HG03558 (cell line): ENCODE data around the gene CCDC169.

Source experiments
- ATAC-seq: cut with Tn5 transposase; IDR thresholded peaks from one replicate; pipeline ENCODE4 v1.9.1; 2021; ENCODE audit warnings: moderate number of reproducible peaks; ENCODE audit not compliant: unreplicated experiment; ENCODE audit errors: extremely low read depth

Gene CCDC169

GRCh38 chr13:36251017-36251416 is 46.6 kb downstream of the CCDC169 start:
- ATAC-seq = no peak

- no peak for ATAC-seq
These were observed 48.9 kb downstream of the CCDC169 start for GRCh38 chr13:36248700-36249099.

DNA sequence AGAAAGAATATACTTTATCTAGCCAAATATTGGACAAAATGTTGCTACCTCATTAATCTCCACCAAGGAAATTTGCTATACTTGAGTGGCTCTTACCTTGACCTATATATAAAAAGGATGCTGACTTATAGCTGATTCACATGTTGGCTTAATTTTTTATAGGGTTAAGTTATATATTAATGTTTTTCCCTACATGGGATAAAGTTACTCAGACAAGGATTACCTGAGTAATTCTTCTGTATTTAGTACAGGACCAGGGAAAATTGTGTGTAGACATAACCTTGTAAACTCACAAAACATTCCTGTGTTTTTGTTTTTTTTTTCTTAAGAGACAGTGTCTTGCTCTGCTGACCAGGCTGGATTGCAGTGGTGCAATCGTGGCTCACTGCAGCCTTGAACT is 52.6 kb downstream of the CCDC169 start:
- no peak for ATAC-seq

DNA sequence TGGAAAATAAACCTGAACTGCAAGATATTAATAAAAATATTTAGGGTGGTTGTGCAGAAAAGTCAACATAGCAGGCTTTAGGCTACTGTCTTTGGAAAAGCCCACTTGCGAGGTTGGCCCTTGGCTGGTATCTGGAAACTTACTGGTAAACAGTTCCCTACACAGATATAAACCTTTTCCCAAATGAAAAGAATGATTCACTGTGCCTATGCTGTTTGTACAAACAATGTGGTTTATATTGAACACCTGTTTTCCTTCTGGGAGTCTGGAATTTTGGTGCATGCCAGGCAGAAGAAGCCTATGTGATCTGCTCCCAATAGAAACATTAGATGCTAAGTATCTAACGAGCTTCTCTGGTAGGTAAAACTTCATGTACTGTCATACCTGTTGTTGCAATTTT is 53.5 kb downstream of the CCDC169 start:
- ATAC-seq = no peak

DNA sequence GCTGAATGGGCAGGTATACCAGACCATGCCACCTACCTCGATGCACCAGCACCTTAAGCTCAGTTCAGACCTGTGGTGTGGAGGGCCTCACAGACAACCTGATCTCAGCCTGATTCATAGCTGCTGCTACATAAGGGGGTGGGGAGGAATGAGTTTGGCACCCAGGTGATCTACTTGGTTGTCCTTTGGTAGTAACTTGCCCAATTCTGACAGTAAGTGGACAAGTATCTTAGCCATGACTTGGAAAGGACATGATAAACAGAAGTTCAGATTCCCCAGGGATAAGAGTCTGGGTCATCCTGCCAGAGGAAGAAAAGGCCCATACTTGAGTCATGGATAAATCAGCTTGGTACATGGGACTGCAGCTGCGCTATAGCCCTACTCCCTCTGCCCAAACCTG is 54.9 kb downstream of the CCDC169 start:
- ATAC-seq = no peak

- ATAC-seq = no peak
These were observed 66.4 kb downstream of the CCDC169 start for GRCh38 chr13:36231236-36231635.

DNA sequence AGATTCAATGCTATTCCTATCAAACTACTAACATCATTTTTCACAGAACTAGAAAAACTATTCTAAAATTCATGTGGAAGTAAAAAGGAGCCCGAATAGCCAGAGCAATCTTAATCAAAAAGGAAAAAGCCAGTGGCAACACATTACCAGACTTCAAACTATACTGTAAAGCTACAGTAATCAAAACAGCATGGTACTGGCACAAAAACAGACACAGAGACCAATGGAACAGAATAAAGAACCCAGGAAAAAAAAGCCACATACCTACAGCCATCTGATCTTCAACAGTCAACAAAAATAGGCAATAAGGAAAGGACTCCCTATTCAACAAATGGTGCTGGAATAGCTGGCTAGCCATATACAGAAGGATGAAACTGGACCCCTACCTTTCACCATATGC is 72.9 kb downstream of the CCDC169 start:
- no peak for ATAC-seq

GRCh38 chr13:36219883-36220282 is 77.7 kb downstream of the CCDC169 start:
- ATAC-seq = no peak

- ATAC-seq = no peak
These were observed 80.2 kb downstream of the CCDC169 start for GRCh38 chr13:36217456-36217855.

DNA sequence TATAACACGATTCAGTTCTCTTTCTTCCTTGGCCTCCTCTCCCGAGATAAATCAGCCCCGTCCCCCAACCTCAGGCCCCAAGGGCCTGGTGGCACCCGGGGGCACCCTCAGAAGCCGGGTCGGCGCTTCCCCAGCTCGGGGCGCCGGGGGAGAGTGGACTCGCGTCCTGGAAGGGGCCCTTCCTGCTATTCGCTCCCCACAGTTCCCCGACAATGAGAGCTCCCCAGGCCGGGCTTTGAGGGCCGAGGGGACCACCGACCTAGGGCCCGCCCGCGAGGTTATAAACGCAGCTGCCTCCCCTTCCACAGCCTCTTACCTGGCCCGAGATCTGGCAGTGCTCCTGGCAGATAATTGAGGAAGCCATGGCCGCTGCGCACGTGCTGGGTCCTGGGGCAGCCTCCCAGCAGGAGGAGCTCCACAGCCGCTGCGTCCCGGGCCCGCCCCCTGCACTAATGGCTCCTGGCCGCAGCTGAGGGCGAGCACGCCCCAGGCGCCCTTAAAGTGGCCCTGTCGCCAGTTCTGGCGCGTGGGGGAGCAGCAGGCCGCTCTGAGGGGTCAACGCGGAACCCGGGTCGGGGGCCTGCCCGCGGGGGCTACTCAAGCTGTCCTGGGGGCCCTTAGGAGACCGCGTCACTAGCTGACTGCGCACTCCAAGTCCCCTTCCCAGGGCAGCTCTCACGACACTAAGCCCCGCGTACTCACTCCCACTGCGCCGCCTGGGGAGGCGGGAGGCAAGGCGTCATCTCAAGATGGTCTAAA is 83.3 kb downstream of the CCDC169 start, which contains the start of gene SOHLH2:
SOHLH2 (minus strand) TSS at position 394 of the 759 bp plus-strand sequence; CDS start at position 364, 30 bp downstream.
- ATAC-seq = no peak

GRCh38 chr13:36212789-36213188 is 84.8 kb downstream of the CCDC169 start:
- ATAC-seq = no peak

DNA sequence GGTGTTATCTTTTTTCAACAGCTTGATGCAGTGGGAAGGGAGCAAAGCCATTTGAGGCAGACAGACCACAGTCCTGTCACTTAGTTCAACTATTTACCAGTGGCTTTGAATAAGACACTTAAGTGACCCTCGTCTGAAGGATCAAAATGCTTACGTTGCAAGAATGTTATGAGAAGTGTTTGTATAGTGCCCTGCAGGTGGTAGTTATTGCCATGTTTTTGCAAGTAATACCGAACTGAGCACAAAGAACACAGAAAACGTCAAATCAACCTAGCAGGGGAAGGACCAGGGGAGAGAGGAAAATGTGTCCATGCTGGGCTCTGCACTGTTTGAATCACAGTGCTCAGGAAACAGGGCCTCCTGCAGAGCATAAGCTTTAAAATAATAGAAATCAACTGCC is 86.0 kb downstream of the CCDC169 start:
- no peak for ATAC-seq

DNA sequence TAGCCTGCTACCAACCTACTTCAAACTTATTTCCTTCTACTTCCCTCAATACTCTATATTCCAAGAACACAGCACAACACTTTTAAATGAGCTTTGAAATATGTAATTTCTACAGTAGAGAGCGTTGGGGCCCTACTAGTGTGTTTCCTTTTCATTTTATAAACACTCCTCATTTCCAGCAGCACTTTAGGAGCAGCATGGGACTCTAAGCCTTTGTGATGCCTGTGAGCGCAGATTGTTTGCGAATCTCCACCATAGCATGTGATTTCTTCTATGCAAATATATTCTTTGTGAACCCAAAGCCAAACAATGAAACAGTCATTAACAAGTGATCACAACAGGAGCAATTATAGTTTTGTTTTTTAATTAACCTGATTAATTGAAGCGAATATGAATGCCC is 86.9 kb downstream of the CCDC169 start:
- no peak for ATAC-seq

- ATAC-seq = no peak
These were observed 89.9 kb downstream of the CCDC169 start for GRCh38 chr13:36207672-36208071.

DNA sequence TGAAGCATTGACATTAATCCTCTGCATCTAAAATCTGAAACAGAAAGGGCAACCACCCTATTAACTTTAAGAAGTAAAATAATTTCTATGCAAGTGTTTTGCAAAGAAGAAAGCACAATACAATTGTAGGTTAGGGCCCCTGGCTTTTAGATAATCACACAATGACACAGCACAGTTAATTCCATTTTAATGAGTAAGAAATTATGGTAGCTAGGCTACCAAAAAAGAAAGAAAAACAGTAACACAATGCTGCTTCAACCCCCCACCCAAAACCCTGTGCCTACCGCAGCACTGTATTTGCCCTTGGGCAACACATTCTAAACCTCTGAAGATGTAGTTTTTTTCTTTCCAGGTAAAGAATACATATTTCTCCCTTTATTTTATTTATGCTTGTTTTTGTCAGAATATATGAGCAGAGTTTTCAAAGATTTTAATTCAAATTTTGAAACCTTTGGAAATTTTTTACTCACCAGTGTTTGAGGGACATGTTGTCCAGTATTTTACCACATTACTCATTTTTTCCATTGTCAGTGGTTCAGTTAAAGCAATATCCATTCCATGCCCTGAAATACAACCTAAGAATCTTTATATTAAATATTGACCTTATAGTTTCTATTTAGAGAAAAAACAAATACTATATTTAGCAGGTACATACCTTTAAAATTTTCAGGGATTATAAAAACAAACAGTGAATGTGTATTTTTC is 104.3 kb downstream of the CCDC169 start:
- ATAC-seq = no peak

- no peak for ATAC-seq
These were observed 105.4 kb downstream of the CCDC169 start for GRCh38 chr13:36192166-36192565.

- no peak for ATAC-seq
These were observed 106.8 kb downstream of the CCDC169 start for GRCh38 chr13:36190771-36191170.

GRCh38 chr13:36188441-36188840 is 109.2 kb downstream of the CCDC169 start:
- no peak for ATAC-seq

DNA sequence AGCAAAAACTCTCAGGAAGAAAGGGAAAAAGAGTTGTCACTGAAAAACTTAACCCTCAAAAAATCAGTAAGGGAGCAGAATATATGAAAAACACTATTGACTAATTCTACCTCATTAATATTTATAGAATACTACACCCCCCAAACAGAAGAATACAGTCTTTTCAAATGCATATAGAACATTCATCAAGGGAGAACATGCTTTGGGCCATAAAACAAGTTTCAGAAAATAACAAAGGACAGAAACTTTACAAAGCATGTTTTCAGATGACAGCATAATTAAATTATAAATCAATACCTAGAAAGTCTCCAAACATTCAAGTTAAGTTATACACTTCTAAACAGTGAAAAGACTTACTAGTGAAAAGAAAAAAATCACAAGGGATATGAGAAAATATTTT is 113.7 kb downstream of the CCDC169 start:
- ATAC-seq = no peak
